Activated CD8-positive, alpha-beta memory T cell treated with anti-CD3 and anti-CD28 coated beads, Interleukin-2, amount 50 U/mL, for 4 hours (primary cell): ENCODE results near the gene ZNF561.
A peak's percentile ranks its signal among the peaks of the same experiment; 100 is the strongest.
"Not testable (repeated sequence)": the region's sequence is repeated elsewhere in the genome, so short reads cannot be mapped to it uniquely, and the experiment has no call there.

Experiments used
- DNase-seq: peaks from one replicate; pipeline ENCODE4 v3.0.0-alpha.2; 2020

ZNF561 gene

DNA sequence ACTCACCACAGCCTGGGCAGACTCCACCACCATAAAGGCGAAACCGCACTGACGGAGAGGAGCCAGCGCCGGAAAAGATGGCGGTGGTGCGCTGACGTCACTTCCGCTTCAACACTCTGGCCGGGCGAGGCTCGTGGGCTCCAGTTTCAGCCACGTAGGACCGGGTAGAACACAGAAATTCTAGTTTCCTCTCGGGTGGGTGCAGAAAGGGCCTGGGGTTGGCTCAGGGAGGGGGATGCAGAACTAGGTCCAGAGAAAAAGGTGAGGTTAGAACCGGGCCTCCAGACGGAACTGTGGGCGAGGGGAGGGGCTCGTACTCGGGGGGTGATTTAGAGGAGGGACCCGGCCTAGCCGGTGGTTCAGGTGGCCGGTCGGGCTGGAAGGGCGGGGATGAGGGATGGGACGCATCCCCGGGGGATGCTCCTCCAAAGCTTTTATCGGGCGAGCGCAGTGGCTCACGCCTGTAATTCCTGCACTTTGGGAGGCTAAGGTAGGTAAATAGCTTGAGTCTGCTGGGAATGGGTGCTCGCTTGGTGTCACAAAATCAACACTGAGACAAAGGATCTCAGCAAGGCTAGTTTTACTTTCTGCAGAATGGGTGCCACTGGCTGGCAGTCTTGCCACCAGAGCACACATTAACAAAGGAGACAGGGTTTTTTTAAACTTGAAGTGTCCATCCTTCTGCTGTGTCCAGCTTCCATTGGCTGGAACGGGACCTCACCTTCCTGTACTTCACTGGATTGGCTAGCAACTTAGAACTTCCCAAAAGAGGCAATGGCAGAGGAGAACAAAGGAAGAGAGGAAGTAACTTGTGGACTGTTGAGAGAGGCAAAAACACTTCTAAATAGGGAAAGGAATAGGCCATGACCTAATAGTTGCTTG is at the start of gene ZNF561:
Gene ZNF561 (minus strand): TSS at position 77 of the 882 bp plus-strand sequence. CDS start 1,776 bp downstream, outside the sequence.
- peak; percentile 86 for DNase-seq

GRCh38 chr19:9668544-9668943 is 47.5 kb upstream of the ZNF561 start:
- DNase-seq = no peak

DNA sequence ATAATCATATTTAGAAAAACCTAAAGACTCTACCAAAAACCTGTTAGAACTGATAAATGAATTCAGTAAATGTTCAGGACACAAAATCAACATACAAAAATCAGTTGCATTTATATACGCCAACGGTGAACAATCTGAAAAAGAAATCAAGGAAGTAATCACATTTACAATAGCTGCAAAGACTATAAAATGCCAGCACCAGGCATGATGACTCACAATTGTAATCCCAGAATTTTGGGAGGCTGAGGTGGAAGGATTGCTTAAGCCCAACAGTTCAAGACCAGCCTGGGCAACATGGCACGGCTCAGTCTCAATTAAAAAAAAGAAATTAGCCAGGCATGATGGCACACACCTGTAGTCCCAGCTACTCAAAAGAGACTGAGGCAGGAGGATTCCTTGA is 46.9 kb upstream of the ZNF561 start:
- DNase-seq = no peak

DNA sequence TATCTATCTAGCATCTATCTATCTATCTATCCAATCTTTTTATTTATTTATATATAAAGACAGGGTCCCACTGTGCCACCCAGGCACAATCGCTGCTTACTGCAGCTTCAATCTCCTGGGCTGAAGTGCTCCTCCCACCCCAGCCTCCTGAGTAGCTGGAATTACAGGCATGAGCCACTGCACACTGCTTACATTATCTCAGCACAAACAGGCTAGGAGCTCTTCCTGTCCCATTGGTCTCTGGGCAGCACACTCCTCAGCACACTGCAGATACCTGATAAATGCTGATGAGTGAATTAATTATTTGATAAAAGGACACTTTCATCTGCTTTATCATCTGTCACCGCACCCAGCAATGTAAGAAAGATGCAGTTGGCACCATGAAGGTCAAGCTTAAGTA is 37.7 kb upstream of the ZNF561 start:
- no peak for DNase-seq

- not testable (repeated sequence) for DNase-seq
Measured at GRCh38 chr19:9653066-9653555, 32.1 kb upstream of the ZNF561 start.

DNA sequence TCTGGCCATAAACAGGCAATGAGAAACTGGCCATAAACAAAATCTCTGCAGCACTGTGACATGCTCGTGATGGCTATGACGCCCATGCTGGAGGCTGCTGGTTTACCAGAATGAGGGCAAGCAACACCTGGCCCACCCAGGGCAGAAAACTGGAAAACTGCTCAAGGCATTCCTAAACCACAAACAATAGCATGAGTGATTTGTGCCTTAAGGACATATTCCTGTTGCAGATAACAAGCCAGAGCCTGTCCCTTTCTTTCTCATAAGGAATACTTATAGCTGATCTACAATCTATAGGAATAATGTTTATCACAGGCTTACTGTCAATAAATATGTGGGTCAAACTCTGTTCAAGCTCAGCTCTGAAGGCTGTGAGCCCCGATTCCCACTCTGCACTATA is 30.4 kb upstream of the ZNF561 start:
- not testable (repeated sequence) for DNase-seq

GRCh38 chr19:9650345-9650744 is 29.3 kb upstream of the ZNF561 start:
- no peak for DNase-seq

GRCh38 chr19:9645472-9645871 is 24.4 kb upstream of the ZNF561 start:
- DNase-seq = no peak

DNA sequence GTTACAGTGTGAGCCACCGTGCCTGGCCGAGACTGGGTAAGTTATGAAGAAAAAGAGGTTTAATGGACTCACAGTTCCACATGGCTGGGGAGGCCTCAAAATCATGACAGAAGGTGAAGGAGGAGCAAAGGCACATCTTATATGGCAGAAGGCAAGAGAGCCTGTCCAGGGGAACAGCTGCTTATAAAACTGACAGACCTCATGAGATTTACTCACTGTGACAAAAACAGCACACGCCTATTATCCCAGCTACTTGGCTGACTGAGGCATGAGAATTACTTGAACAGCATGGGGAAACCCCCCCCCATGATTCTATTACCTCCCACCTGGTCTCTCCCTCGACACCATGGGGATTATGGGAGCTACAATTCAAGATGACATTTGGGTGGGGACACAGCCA is 23.4 kb upstream of the ZNF561 start:
- DNase-seq = no peak

- no peak for DNase-seq
Measured at GRCh38 chr19:9641810-9642209, 20.8 kb upstream of the ZNF561 start.

DNA sequence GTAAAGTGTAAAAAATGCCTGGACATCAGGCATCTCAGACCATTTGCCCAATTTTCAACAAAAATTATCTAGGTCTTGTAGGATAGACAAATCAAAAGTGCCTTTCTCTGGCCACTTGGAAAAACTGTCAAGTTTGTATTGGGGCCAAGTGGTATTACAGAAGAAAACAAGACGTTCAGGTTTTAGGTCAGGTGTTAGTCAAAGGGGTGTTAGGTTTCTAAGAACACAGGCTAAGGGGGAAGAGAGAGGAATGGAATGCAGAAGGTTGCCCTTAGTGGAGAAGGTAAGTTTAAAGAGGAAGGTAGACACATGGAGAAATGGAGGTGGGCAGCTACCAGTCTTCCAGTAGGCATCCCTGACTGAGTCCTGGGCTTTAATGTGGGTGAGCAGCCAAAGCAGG is 19.9 kb upstream of the ZNF561 start:
- DNase-seq = no peak

GRCh38 chr19:9636018-9636417 is 15.0 kb upstream of the ZNF561 start:
- no peak for DNase-seq

GRCh38 chr19:9627856-9628255 is 6.8 kb upstream of the ZNF561 start:
- no peak for DNase-seq

GRCh38 chr19:9622531-9622930 is 1.5 kb upstream of the ZNF561 start:
- no peak for DNase-seq

DNA sequence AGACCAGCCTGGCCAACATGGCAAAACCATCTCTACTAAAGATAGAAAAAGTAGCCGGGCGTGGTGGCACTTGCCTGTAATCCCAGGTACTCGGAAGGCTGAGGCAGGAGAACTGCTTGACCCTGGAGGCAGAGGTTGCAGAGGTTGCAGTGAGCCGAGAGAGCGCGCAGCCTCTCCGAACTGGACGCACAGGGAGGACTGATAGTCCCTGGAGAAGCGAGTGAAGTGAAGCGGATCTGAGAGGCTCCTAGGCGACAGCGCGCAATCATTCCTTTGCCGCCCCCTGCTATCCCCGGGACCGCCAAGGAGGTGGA is 233 bp downstream of the ZNF561 start:
- no peak for DNase-seq

DNA sequence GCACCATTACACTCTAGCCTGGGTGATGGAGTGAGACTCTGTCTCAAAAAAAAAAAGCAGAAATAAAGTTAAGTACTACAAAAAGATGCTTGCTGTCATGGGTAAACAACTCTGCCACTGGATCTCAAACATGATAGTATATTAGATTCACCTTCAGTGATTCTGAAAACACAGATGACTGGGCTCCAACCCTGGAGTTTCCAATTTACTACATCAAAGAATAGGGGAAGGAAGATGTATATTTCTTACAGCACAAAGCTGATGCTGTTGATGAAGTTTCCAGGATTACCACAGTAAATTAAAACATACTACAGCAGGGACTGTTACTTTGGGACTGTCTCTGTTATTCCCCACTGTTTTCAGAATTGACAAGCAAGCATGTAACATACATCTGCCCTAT is 5.2 kb downstream of the ZNF561 start:
- no peak for DNase-seq

DNA sequence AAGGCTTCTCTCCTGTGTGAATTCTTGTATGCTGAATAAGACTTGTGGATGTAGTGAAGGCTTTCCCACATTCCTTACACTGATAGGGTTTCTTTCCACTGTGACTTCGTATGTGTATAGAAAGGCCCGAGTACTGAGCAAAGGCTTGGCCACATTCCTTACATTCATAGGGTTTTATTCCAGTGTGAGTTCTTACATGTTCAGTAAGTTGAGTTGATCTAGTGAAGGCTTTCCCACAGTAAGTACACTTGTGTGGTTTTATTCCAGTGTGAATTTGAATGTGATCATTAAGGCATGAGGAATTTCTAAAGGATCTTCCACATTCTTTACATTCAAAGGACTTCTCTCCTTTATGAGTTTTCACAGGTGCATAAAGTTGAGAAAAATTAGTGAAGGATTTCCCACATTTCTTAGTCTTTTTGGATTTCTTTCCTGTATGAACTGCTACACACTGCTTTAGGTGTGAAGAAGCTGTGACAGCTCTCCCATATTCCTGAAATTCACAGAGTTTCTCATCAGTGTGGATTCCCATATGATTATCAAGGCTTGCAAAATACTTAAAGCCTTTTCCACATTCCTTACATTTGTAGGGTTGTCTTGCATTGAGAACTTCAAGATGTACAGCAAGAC is 10.4 kb downstream of the ZNF561 start:
- no peak for DNase-seq

- DNase-seq = no peak
Measured at GRCh38 chr19:9608912-9609311, 12.1 kb downstream of the ZNF561 start.

- DNase-seq = no peak
Measured at GRCh38 chr19:9597027-9597426, 24.0 kb downstream of the ZNF561 start.

- peak; percentile 77 for DNase-seq
Measured at GRCh38 chr19:9586764-9587163, 34.3 kb downstream of the ZNF561 start.

GRCh38 chr19:9584073-9584833 is 36.8 kb downstream of the ZNF561 start, which contains the start of gene ZNF121:
Gene ZNF121 (minus strand): TSS chr19:9584504. CDS start chr19:9568097, 16,407 bp downstream.
- DNase-seq = peak; percentile 83

GRCh38 chr19:9582081-9582725 is 38.8 kb downstream of the ZNF561 start:
- DNase-seq = not testable (repeated sequence)

DNA sequence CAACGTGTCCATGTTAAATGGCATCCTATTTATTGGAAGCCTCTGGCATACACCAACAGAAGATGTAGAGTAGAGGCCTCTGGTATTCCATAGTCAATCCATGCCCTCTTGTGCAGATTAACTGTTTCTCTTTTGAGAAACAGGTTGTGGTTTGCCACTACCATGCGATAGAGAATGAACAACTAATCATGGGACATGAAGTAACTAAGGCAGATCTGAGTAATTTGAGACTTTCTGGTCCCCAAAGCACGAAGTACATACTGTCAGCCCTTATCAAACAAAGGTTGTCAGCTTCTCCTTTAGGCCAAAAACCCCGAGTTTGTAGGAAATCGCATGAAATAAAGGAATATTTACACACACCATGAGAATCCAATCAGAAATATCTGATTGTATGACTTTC is 40.3 kb downstream of the ZNF561 start:
- DNase-seq = no peak
